Parathyroid adenoma (tissue), 2 donors: ENCODE data around the gene TRERF1.

Source experiments
- H2AFZ ChIP-seq: fragments of 300-600 bp; sonication (generic); one replicate; pipeline ENCODE4 v1.7.0; 2017; ENCODE audit warnings: antibody characterized with exemption, mild to moderate bottlenecking
- H3K27ac ChIP-seq: fragments of 300-600 bp; sonication (generic); one replicate; pipeline ENCODE4 v1.7.0; 2017
- H3K27me3 ChIP-seq: fragments of 300-600 bp; sonication (generic); one replicate; pipeline ENCODE4 v1.7.0; 2017; ENCODE audit warnings: low read length; ENCODE audit not compliant: control insufficient read depth, insufficient read depth
- H3K36me3 ChIP-seq: fragments of 300-600 bp; sonication (generic); one replicate; pipeline ENCODE4 v1.7.0; 2017; ENCODE audit warnings: low read length; ENCODE audit not compliant: control insufficient read depth, insufficient read depth
- H3K4me1 ChIP-seq: fragments of 300-600 bp; sonication (generic); one replicate; pipeline ENCODE4 v1.7.0; 2017; ENCODE audit warnings: control low read depth
- H3K4me2 ChIP-seq: fragments of 300-600 bp; sonication (generic); one replicate; pipeline ENCODE4 v1.7.0; 2017; ENCODE audit warnings: low read length
- H3K4me3 ChIP-seq: fragments of 300-600 bp; sonication (generic); one replicate; pipeline ENCODE4 v1.7.0; 2017; ENCODE audit warnings: low read depth, low read length
- H3K79me2 ChIP-seq: fragments of 300-600 bp; sonication (generic); one replicate; pipeline ENCODE4 v1.7.0; 2017; ENCODE audit warnings: control low read depth
- H3K9ac ChIP-seq: fragments of 300-600 bp; sonication (generic); one replicate; pipeline ENCODE4 v1.7.0; 2017; ENCODE audit warnings: mild to moderate bottlenecking
- H3K9me3 ChIP-seq: fragments of 300-600 bp; sonication (generic); one replicate; pipeline ENCODE4 v1.7.0; 2017; ENCODE audit warnings: low read length; ENCODE audit not compliant: control insufficient read depth
- CTCF ChIP-seq: fragments of 300-600 bp; sonication (generic); IDR thresholded peaks from one replicate; pipeline ENCODE4 v1.7.0; 2017; ENCODE audit warnings: antibody characterized with exemption, mild to moderate bottlenecking
- donor health status: primary hyperparathyroidism.

The TRERF1 gene

GRCh38 chr6:42251500-42251899 is 200.2 kb downstream of the TRERF1 start:
- Histone ChIP-seq H3K79me2 (no peaks in the 10 kb centered on the region), H3K9ac (no peak overlapping the region), H3K27ac (no peak overlapping the region), H3K4me3 (no peak overlapping the region), H3K27me3 (no peaks in the 10 kb centered on the region), H2AFZ (no peak overlapping the region), H3K36me3 (no peaks in the 10 kb centered on the region), H3K4me2 (no peak overlapping the region), H3K9me3 (no peaks in the 10 kb centered on the region), H3K4me1 (peaks cover 11% of the 10 kb centered on the region)
- no peak for TF ChIP-seq CTCF

- Histone ChIP-seq H2AFZ (no peak overlapping the region), H3K79me2 (no peaks in the 10 kb centered on the region), H3K4me1 (peaks cover 11% of the 10 kb centered on the region), H3K4me3 (no peak overlapping the region), H3K36me3 (no peaks in the 10 kb centered on the region), H3K4me2 (no peak overlapping the region), H3K9me3 (no peaks in the 10 kb centered on the region), H3K27ac (no peak overlapping the region), H3K27me3 (no peaks in the 10 kb centered on the region), H3K9ac (no peak overlapping the region)
- no peak for TF ChIP-seq CTCF
Observed at GRCh38 chr6:42250274-42250931, 201.3 kb downstream of the TRERF1 start.

- Histone ChIP-seq H3K4me1 (peaks cover 11% of the 10 kb centered on the region), H2AFZ (no peak overlapping the region), H3K27ac (no peak overlapping the region), H3K27me3 (no peaks in the 10 kb centered on the region), H3K4me3 (no peak overlapping the region), H3K4me2 (no peak overlapping the region), H3K9ac (no peak overlapping the region), H3K9me3 (no peaks in the 10 kb centered on the region), H3K36me3 (no peaks in the 10 kb centered on the region), H3K79me2 (no peaks in the 10 kb centered on the region)
- no peak for TF ChIP-seq CTCF
Observed at GRCh38 chr6:42249279-42249678, 202.4 kb downstream of the TRERF1 start.

GRCh38 chr6:42243046-42243445 is 208.7 kb downstream of the TRERF1 start:
- TF ChIP-seq CTCF = no peak
- no peaks in the 10 kb centered on the region for H3K36me3 ChIP-seq
- H3K4me1 ChIP-seq = no peaks in the 10 kb centered on the region
- no peak overlapping the region for H3K9ac ChIP-seq
- H3K27me3 ChIP-seq = no peaks in the 10 kb centered on the region
- no peak overlapping the region for H3K4me2 ChIP-seq
- H3K27ac ChIP-seq = no peak overlapping the region
- H2AFZ ChIP-seq = no peak overlapping the region
- no peaks in the 10 kb centered on the region for H3K79me2 ChIP-seq
- H3K4me3 ChIP-seq = no peak overlapping the region
- no peaks in the 10 kb centered on the region for H3K9me3 ChIP-seq

- Histone ChIP-seq H3K9ac (no peak overlapping the region), H3K36me3 (no peaks in the 10 kb centered on the region), H3K4me2 (no peak overlapping the region), H3K4me1 (no peaks in the 10 kb centered on the region), H3K27me3 (no peaks in the 10 kb centered on the region), H3K27ac (no peak overlapping the region), H3K4me3 (no peak overlapping the region), H2AFZ (no peak overlapping the region), H3K9me3 (no peaks in the 10 kb centered on the region), H3K79me2 (no peaks in the 10 kb centered on the region)
- TF ChIP-seq CTCF = no peak
Observed at GRCh38 chr6:42241915-42242314, 209.8 kb downstream of the TRERF1 start.
